HG03457 (cell line): ENCODE results near the gene SPTBN5.

Experiments used
- ATAC-seq: cut with Tn5 transposase; IDR thresholded peaks from one replicate; pipeline ENCODE4 v1.9.1; 2021; ENCODE audit warnings: moderate number of reproducible peaks; ENCODE audit not compliant: unreplicated experiment

SPTBN5 gene

DNA sequence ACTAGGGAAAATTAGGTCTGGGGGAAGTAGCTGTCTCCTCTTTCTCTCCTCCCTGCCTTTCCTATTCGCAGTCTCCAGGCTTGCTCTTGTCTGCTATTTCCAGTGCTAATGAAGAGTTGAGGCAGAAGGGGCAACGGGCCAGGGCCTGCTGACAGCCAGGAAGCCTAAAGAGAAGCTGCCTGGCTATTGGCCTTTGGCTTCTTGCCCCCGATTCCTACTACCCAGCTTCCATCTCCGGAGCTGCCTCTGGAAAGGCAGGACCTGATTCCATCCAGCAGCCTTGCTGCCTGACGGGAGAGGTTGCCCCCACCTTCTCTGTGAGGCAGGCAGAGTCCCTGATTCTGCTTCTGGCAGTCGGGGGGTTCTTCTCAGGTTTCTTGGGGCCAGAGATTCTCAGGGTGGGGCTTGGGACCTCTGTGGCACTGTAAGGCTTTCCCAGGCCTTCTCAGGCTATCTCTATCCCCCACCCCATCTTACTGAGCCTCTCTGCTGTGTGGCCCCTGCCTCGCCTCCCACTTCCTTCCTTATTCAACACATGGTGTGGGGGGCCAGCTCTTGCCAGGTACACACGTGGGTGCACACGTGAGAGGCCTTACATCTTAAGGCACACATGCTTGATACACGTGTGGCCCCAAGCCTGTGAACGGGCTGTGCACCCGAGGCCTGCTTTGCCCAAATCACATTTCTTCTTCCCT is 84.2 kb downstream of the SPTBN5 start:
- ATAC-seq = no peak

DNA sequence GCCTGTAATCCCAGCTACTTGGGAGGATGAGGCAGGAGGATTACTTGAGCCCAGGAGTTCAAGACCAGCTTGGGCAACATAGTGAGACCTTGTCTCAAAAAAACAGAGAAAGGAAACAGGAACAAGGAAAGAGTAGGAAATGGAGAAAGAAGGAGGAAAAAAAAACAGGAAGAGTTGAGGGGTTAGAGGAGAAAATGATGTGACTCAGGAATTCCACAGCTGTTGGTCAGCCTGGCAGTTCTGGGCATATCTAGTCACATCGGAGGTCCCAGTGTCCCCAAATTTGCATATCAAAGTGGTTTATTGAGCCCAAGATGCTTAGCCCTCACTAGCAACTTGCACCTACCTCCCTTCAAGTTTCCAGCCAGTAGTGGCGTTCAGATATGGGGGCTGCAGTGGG is 84.7 kb downstream of the SPTBN5 start:
- ATAC-seq = no peak

DNA sequence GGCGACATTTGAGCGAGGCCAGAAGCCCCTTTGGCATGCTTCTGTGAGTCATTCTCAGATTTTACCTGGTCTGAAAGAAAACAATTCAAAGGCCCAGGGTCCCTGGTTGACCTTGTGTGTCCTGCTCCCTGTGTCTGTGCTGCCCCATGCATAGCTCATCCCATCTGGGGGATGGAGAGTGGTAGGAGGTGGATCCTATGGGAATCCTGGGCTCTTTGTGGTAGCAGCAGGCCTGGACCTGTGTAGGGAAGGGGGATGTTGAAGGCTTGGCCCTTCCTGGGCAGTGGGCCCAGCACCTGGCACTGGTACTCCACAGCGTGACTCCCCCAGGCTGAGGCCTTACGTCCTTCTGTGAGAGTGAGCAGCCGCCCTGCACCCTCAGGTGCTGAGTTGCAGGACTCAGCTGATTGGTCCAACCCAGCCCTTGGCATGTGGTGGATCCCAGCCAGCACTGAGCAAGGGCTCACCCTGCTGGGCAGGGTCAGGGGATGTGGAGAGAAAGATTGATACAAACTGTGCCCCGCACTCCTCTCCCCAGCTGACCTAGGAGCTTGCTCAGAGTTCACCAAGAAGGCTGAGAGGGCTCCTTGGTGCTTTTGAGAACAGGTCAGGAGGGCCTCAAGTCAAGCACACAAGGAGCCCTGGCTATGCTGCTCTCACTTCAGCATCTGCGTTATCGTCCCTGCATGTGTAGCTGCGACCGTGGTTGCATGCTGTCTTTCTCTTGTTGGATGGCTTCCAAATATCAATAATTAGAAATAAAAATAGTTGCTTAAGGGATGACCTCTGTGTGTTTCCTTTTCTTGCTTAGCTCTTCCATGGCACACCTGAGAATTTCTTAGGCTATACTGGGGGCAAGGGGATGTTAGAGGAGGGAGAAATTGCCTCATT is 87.3 kb downstream of the SPTBN5 start:
- no peak for ATAC-seq

DNA sequence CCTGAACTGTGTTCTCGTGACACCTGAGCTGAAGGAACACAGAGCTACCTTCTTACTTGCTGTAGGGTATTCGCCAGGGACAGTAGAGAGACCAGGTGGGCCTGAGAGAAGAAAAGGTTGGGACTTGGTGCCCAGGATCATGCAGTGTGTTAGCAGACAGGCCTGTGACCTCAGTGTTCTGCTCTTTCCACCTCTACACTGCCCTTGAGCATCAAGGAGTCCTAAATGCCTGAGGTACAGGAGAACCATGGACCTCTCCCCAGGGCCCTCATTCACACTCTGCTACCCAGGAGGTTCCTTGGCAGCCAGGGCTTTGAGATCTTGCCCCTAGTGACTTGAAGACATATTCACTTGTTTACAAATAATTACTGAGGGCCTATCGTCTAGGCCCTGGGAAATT is 88.1 kb downstream of the SPTBN5 start:
- no peak for ATAC-seq

DNA sequence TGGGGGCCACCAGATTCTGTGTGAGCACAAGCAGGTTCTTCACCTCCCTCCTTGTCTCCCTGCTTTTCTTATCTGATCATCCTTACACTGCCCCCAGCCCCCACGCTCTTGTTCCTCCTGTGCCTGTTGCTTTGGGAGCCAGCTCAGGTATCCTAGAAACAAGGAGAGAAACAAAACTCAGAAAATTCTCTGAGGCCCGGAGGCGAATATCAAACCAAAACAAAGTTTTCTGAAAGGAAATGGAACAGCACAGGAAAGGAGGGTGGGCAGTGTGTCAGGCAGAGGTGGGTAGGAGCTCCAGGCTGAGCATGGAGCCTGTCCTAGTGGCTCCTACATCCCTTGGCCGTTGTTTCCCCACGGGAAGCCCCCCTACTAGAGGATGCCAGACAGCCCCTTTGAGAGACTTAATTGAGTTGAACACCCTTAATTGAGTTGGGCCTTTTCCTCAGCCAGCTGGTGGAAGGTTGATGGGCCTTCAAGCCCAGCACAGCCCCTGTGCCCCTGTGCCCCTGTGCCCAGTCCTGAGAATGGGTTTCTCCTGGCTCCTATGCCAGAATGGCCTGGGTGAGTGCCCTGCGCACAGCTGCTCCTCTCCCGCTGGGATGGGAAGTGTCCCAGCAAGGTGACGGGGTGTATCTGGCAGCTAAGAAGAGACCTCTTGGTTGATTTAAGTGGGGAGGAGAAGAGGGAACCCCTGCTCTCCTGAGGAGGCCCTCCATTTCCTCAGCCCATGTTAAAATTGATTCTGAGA is 88.8 kb downstream of the SPTBN5 start:
- no peak for ATAC-seq

DNA sequence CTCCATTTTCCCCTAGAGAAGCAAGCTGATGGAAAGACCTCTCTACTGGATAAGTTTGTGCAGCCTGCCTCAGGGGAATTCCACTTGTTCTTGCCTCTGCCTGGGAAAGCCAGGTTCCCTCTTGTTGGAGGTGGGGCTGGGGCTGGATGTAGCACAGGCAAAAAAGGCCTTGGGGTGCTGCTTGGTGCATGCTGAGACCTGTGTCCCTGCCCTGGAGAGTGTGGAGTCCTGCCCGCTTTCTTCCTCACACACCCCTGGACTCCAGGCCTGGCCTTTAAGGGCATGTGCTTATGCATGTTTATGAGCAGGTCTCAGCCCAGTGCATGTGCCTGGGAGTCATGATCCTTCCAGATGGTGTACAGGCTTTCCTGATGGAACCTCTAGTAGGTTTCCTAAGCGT is 89.5 kb downstream of the SPTBN5 start:
- no peak for ATAC-seq

DNA sequence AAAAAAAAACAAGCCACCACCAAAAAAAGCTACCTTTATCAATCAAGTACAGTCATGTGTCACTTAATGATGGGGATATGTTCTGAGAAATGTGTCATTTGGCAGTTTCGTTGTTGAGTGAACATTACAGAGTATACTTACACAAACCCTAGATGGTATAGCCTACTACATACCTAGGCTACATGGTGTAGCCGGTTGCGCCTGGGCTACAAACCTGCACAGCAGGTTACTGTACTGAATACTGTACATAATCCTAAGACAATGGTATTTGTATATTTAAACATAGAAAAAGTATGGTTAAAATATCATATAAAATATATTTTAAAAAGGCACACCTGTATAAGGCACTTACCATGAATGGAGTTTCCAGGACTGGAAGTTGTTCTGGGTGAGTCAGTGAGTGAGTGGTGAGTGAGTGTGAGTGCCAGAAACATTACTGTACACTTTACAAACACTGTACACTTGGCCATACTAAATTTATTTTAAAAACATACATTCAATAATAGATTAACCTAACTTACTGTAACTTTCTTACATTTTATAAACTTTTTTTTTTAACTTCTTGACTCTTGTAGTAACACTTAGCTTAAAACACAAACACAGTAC is 91.9 kb downstream of the SPTBN5 start:
- no peak for ATAC-seq

DNA sequence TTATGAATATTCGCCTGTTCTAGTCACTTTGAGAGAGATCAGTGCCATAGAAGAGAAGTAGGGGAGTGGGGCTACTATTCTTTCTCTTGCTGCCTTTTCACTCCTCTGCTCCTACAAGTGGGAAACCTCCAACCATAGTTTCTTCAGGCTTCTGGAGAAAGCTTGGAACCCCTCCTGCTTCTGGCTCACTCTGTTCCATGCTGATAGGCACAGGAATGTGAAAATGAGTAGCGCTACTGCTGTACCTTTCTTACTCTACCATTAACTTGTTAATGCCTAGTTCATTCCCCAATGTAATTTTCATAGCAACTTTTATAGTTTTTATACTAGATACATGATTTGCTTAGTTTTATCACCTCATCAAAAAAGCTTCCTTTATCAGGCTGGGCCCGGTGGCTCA is 92.7 kb downstream of the SPTBN5 start:
- no peak for ATAC-seq

DNA sequence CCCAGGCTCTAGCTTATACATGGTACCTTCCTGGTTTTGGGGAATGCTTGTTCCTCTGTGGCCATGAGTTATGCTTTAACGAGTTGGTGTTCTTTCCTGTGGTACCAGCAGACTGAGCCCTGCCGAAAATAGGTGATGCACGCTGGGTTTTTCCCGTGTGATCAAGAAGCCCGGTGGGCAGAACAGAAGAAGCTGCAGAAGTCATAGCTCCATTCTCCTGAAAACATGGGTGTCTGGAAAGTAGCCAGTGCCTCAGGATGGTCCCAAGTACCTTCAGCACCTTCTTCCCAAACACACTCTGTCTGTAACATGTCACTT is 94.4 kb downstream of the SPTBN5 start:
- ATAC-seq = no peak

DNA sequence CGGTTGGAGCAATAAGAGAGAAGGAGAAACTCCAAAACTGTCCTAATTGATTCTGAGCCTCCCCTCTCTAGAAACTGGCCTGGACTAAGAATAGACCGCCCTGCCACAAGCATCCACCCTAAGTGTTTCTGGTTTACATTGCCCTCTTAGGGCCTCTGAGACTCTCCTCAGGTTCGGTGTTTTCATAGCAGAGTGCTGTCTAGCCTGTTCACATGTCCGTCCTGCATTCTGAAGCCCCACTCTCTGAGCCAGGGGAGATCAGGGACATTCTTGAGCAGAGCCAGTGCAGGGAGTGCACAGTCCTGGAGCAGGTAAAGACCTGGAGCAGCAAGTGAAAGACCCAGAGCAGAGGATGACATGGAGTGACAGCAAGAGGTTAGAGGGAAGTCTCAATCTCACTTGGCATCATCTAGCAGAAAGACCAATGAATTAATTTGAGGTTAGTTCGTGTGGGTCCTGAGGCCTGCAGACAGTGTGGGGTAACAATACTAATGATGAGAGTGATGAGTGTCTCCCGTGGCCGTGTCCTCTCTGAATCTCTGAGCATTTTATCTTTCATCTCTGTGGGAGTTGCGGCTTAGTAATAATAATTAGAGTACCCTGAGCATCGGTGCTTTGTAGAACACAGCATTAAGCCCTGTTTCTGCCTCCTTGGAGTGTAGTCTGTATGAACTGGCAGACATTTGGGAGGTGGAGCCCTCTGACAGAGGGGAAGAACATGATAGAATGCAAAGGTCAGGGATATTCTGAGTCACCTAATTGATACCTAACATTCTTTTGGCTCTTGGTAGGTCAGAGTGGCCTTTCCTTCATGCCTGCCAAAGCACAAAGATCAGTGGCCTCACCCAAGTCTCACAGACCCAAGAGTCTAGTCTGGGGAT is 95.0 kb downstream of the SPTBN5 start:
- no peak for ATAC-seq
